GM13977 (cell line): ENCODE data around the gene IGFBPL1.
"Not testable (repeated sequence)": the region's sequence is repeated elsewhere in the genome, so short reads cannot be mapped to it uniquely, and the experiment has no call there.

Source experiments
- DNase-seq: peaks from one replicate; pipeline ENCODE4 v3.0.0; 2012; ENCODE audit warnings: low spot score
- CTCF ChIP-seq: IDR thresholded peaks from 2 replicates; pipeline ENCODE4 v1.5.1; 2012; ENCODE audit warnings: mild to moderate bottlenecking, control low read depth; ENCODE audit not compliant: insufficient read depth; ENCODE audit errors: extremely low read depth, missing control alignments
- in situ Hi-C: fragments of 300-500 bp; cut with MboI; formaldehyde crosslinking; loops from one replicate; pipeline ENCODE4 v1.12.0; 2022; ENCODE audit warnings: low sequenced_read_pairs, low pct_unique_long_range_greater_than_20kb, mixed read lengths, inconsistent platforms; ENCODE audit not compliant: unreplicated experiment

The IGFBPL1 gene

GRCh38 chr9:38405785-38406184 is 18.5 kb downstream of the IGFBPL1 start:
- TF ChIP-seq CTCF = no peak
- in situ Hi-C loops = no loop called here
- no peak for DNase-seq

- in situ Hi-C loops = no loop called here
- no peak for TF ChIP-seq CTCF
- no peak for DNase-seq
These were observed 19.9 kb downstream of the IGFBPL1 start for GRCh38 chr9:38404314-38404713.

- TF ChIP-seq CTCF = no peak
- in situ Hi-C loops = no loop called here
- DNase-seq = no peak
These were observed 22.3 kb downstream of the IGFBPL1 start for GRCh38 chr9:38401994-38402393.

- in situ Hi-C loops, DNase-seq: not testable (repeated sequence)
These were observed 25.1 kb downstream of the IGFBPL1 start for GRCh38 chr9:38399191-38399590.

GRCh38 chr9:38396371-38396671 is 27.9 kb downstream of the IGFBPL1 start:
- DNase-seq = no peak
- TF ChIP-seq CTCF = no peak
- in situ Hi-C loops = no loop called here

- no peak for TF ChIP-seq CTCF
- DNase-seq = no peak
- in situ Hi-C loops = no loop called here
These were observed 28.4 kb downstream of the IGFBPL1 start for GRCh38 chr9:38395653-38396370.

GRCh38 chr9:38394416-38394815 is 29.8 kb downstream of the IGFBPL1 start:
- in situ Hi-C loops = no loop called here
- no peak for TF ChIP-seq CTCF

More at GRCh38 chr9:38394416-38394815, 29.8 kb downstream of the IGFBPL1 start:
- no peak for DNase-seq
